Measurements from ENCODE around the gene ENHO.

ENHO gene

DNA sequence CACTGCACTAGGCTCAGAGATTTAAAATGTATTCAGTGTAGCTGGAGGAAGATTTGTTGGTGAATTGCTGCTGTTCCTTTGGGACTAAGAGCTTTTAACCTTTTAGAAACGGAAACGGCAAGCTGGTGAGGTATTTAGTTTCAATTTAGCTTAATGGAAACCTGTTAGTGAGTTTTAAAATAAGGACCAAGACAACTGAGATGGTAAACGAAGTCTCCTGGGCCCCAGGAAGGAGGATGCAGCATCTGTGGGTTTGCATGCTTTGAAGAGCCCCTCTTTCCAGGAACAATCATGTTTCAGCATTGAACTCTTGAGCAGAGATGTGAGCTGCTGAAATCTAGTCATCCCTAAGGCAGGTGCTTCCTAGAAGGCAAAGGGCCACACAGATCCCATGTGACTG, 47.7 kb downstream of the ENHO start:
- no peak for DNase-seq (ENCODE audit: low read depth)
